ENCODE results near the gene C9orf152.

C9orf152 gene

GRCh38 chr9:110189559-110190320 is 18.2 kb downstream of the C9orf152 start:
- in situ Hi-C loops (cut with MboI; ENCODE audit: low pct_unique_long_range_greater_than_20kb, low sequenced_read_pairs, unreplicated experiment): loop anchor here (10.0 kb wide), 1 partner anchor 435 kb away; no protein-coding TSS in a partner anchor
- TF ChIP-seq CTCF (IDR thresholded peaks at IDR 0.05; ENCODE audit: extremely low read depth, insufficient read depth, missing control alignments): no peak
- DNase-seq (ENCODE audit: low spot score): no peak

GRCh38 chr9:110188991-110189390 is 19.0 kb downstream of the C9orf152 start:
- in situ Hi-C loops (cut with MboI; ENCODE audit: low pct_unique_long_range_greater_than_20kb, low sequenced_read_pairs, unreplicated experiment): loop anchor here (10.0 kb wide), 1 partner anchor 436 kb away; no protein-coding TSS in a partner anchor
- DNase-seq (ENCODE audit: low spot score): no peak
- no peak for TF ChIP-seq CTCF (IDR thresholded peaks at IDR 0.05; ENCODE audit: extremely low read depth, insufficient read depth, missing control alignments)

- in situ Hi-C loops (cut with MboI; ENCODE audit: low pct_unique_long_range_greater_than_20kb, low sequenced_read_pairs, unreplicated experiment): loop anchor here (10.0 kb wide), 1 partner anchor 437 kb away; no protein-coding TSS in a partner anchor
- DNase-seq (ENCODE audit: low spot score): no peak
- TF ChIP-seq CTCF (IDR thresholded peaks at IDR 0.05; ENCODE audit: extremely low read depth, insufficient read depth, missing control alignments): no peak
Observed at GRCh38 chr9:110188101-110188500, 19.9 kb downstream of the C9orf152 start.

GRCh38 chr9:110187126-110187525 is 20.8 kb downstream of the C9orf152 start:
- no peak for TF ChIP-seq CTCF (IDR thresholded peaks at IDR 0.05; ENCODE audit: extremely low read depth, insufficient read depth, missing control alignments)
- DNase-seq (ENCODE audit: low spot score): no peak
- in situ Hi-C loops (cut with MboI; ENCODE audit: low pct_unique_long_range_greater_than_20kb, low sequenced_read_pairs, unreplicated experiment): loop anchor here (10.0 kb wide), 1 partner anchor 438 kb away; no protein-coding TSS in a partner anchor

- in situ Hi-C loops (cut with MboI; ENCODE audit: low pct_unique_long_range_greater_than_20kb, low sequenced_read_pairs, unreplicated experiment): loop anchor here (10.0 kb wide), 1 partner anchor 439 kb away; no protein-coding TSS in a partner anchor
- DNase-seq (ENCODE audit: low spot score): no peak
- no peak for TF ChIP-seq CTCF (IDR thresholded peaks at IDR 0.05; ENCODE audit: extremely low read depth, insufficient read depth, missing control alignments)
Observed at GRCh38 chr9:110186254-110186653, 21.7 kb downstream of the C9orf152 start.

- TF ChIP-seq CTCF (IDR thresholded peaks at IDR 0.05; ENCODE audit: extremely low read depth, insufficient read depth, missing control alignments): no peak
- in situ Hi-C loops (cut with MboI; ENCODE audit: low pct_unique_long_range_greater_than_20kb, low sequenced_read_pairs, unreplicated experiment): loop anchor here (10.0 kb wide), 1 partner anchor 439 kb away; no protein-coding TSS in a partner anchor
- DNase-seq (ENCODE audit: low spot score): no peak
Observed at GRCh38 chr9:110185806-110186205, 22.2 kb downstream of the C9orf152 start.

Data from GM13977 (cell line).